Spleen (tissue), 7 donors: ENCODE results near the gene CRYBG3.

Experiments used
- CTCF ChIP-seq, 11 experiments: fragments of 200-600 bp in 7 of 11; fragments of 450-650 bp in 4 of 11; sonication (generic) in 4 of 11; IDR thresholded peaks in 8 of 11; conservative IDR thresholded peaks in 3 of 11; 1 replicate in 7 of 11; 2 replicates in 4 of 11; pipeline versions ENCODE4 v1.4.0 to v1.8.0; 2016 to 2021; ENCODE audit warnings: antibody characterized with exemption in 11 of 11, inconsistent platforms in 4 of 11, mild to moderate bottlenecking in 1 of 11
- POLR2A ChIP-seq, 3 donors: fragments of 450-650 bp; IDR thresholded peaks; one replicate each; pipeline ENCODE4 v1.5.1; 2017; ENCODE audit warnings: antibody characterized with exemption in 3 of 3, mild to moderate bottlenecking in 1 of 3
- POLR2AphosphoS5 ChIP-seq, 3 donors: sonication (generic); formaldehyde crosslinking; IDR thresholded peaks; one replicate each; pipeline ENCODE4 v1.5.1; 2017; ENCODE audit warnings: antibody characterized with exemption in 3 of 3
- donor health status: DM: no; HTN: no; CAD: no; lungs with moderate emphysema.
- donor health status: DM: no; HTN: no; CAD: no.
- donor health status: DM: no; HTN: no; CAD: no.

- TF ChIP-seq CTCF (IDR thresholded peaks at IDR 0.05 in 8 of 11, conservative IDR thresholded peaks at IDR 0.05 in 3 of 11) (no peak), POLR2A (IDR thresholded peaks at IDR 0.05) (no peak), POLR2AphosphoS5 (IDR thresholded peaks at IDR 0.05) (no peak)
These were observed 146.2 kb downstream of the CRYBG3 start for GRCh38 chr3:97967966-97968365.
